Small intestine (tissue), 16 donors: ENCODE data around the gene ZNF766. TPM values are rescaled to one million over a fixed set of nuclear protein-coding genes. Genes with fewer than 3 reads are reported as not detected.

ENCODE experiments used
- DNase-seq, 2 donors: peaks; one replicate each; pipeline versions ENCODE4 v3.0.0 to v3.0.0-alpha.2; 2013
- FAIRE-seq: peaks from 2 replicates; lab custom pipeline; 2012; peaks lifted over from hg19 to GRCh38; lab: Jason Lieb, UNC
- H3K27ac ChIP-seq, 3 donors: one replicate each; pipeline ENCODE4 v1.5.1; 2013; ENCODE audit warnings: low read length in 2 of 3, mild to moderate bottlenecking in 2 of 3, control low read depth in 1 of 3, inconsistent platforms in 1 of 3, low read depth in 1 of 3, moderate library complexity in 1 of 3
- H3K27me3 ChIP-seq, 3 donors: one replicate each; pipeline ENCODE4 v1.6.1; 2013; ENCODE audit warnings: low read length in 3 of 3, inconsistent platforms in 1 of 3; ENCODE audit not compliant: control insufficient read depth in 3 of 3, insufficient read depth in 3 of 3
- H3K36me3 ChIP-seq, 3 donors: one replicate each; pipeline ENCODE4 v1.6.1; 2013; ENCODE audit warnings: low read length in 3 of 3, inconsistent platforms in 1 of 3, low read depth in 1 of 3, mild to moderate bottlenecking in 1 of 3, moderate library complexity in 1 of 3; ENCODE audit not compliant: control insufficient read depth in 3 of 3, insufficient read depth in 2 of 3
- H3K4me1 ChIP-seq, 3 donors: one replicate each; pipeline ENCODE4 v1.6.1; 2013; ENCODE audit warnings: low read length in 2 of 3, inconsistent platforms in 1 of 3, low read depth in 1 of 3, mild to moderate bottlenecking in 1 of 3, moderate library complexity in 1 of 3; ENCODE audit not compliant: control insufficient read depth in 3 of 3, insufficient read depth in 2 of 3
- H3K4me3 ChIP-seq, 3 donors: one replicate each; pipeline ENCODE4 v1.5.1; 2013; ENCODE audit warnings: low read length in 3 of 3, control low read depth in 1 of 3, inconsistent platforms in 1 of 3, low read depth in 1 of 3, mild to moderate bottlenecking in 1 of 3, moderate library complexity in 1 of 3
- H3K9me3 ChIP-seq, 2 donors: one replicate each; pipeline ENCODE4 v1.6.1; 2013; ENCODE audit warnings: low read depth in 1 of 2, low read length in 1 of 2; ENCODE audit not compliant: control insufficient read depth in 2 of 2, insufficient read depth in 1 of 2
- WGBS, 3 donors: extraction: QIAGEN DNeasy Blood & Tissue Kit; methylation state at CpG; one replicate each; pipeline ENCODE4 v1.1.7; 2013; 5-methylcytosine and 5-hydroxymethylcytosine counted together
- long read RNA-seq, 10 donors: transcript quantifications; one replicate each; lab custom pipeline, GENCODE V29; 2026
- polyA plus RNA-seq, 4 donors: library from polyadenylated mRNA; stranded (reverse) in 3 of 4; unstranded in 1 of 4; fragments of 200-250 nt in 3 of 4; fragments of 120-200 nt in 1 of 4; gene quantifications; one replicate each; pipeline versions ENCODE4 v1.2.1 to v1.2.3, GENCODE V29; 2013
- donor health status: healthy with polysubstance abuse.
- donor health status: control.
- donor health status: control.
- donor health status: Bipolar disorder and iron deficiency.
- donor health status: healthy.

ZNF766 gene
- polyA plus RNA-seq: 10 to 100 TPM in 1 of 4 donors, 1 to 10 TPM in 3; 1.8 to 13.3 (median 3.1) TPM
- long read RNA-seq, donor 1, full-length matches to known transcripts: 9 of 9 reads
- long read RNA-seq, donor 1, partial matches to known transcripts: 0 of 9 reads
- long read RNA-seq, donor 1, other reads (novel, unspliced or antisense): 0 of 9 reads
- long read RNA-seq, donor 2: 0 reads
- long read RNA-seq, donor 3, full-length matches to known transcripts: 1 of 1 reads
- long read RNA-seq, donor 3, partial matches to known transcripts: 0 of 1 reads
- long read RNA-seq, donor 3, other reads (novel, unspliced or antisense): 0 of 1 reads
- long read RNA-seq, donor 4: 0 reads
- long read RNA-seq, donor 5, full-length matches to known transcripts: 2 of 2 reads
- long read RNA-seq, donor 5, partial matches to known transcripts: 0 of 2 reads
- long read RNA-seq, donor 5, other reads (novel, unspliced or antisense): 0 of 2 reads
- long read RNA-seq, donor 6, full-length matches to known transcripts: 3 of 3 reads
- long read RNA-seq, donor 6, partial matches to known transcripts: 0 of 3 reads
- long read RNA-seq, donor 6, other reads (novel, unspliced or antisense): 0 of 3 reads
- long read RNA-seq, donor 7, full-length matches to known transcripts: 5 of 5 reads
- long read RNA-seq, donor 7, partial matches to known transcripts: 0 of 5 reads
- long read RNA-seq, donor 7, other reads (novel, unspliced or antisense): 0 of 5 reads
- long read RNA-seq, donor 8, full-length matches to known transcripts: 1 of 1 reads
- long read RNA-seq, donor 8, partial matches to known transcripts: 0 of 1 reads
- long read RNA-seq, donor 8, other reads (novel, unspliced or antisense): 0 of 1 reads
- long read RNA-seq, donor 9, full-length matches to known transcripts: 1 of 1 reads
- long read RNA-seq, donor 9, partial matches to known transcripts: 0 of 1 reads
- long read RNA-seq, donor 9, other reads (novel, unspliced or antisense): 0 of 1 reads
- long read RNA-seq, donor 10, full-length matches to known transcripts: 3 of 11 reads
- long read RNA-seq, donor 10, partial matches to known transcripts: 8 of 11 reads
- long read RNA-seq, donor 10, other reads (novel, unspliced or antisense): 0 of 11 reads

GRCh38 chr19:52269338-52270261, at the start of gene ZNF766:
Gene ZNF766, plus strand, starts transcription at chr19:52269587. Its CDS starts 27 bp downstream, at chr19:52269614.
- H3K4me3 ChIP-seq: peak within 1 kb of the TSS; percentile 88 to 100 (median 92)
- peak within 1 kb of the TSS; percentile 91 to 100 (median 100) for H3K27ac ChIP-seq
- H3K4me1 ChIP-seq: peaks cover 0 to 5% (median 0%) of the 10 kb centered on the region in 3 donors
- peak; percentile 95 to 98 for DNase-seq
- no peaks in the 10 kb centered on the region for H3K27me3 ChIP-seq
- peaks cover 0 to 29% of the 10 kb centered on the region in 2 donors for H3K9me3 ChIP-seq
- FAIRE-seq: no peak
- 0% methylated on average over 63 to 70 of the region's 70 CpGs for WGBS, 3 donors
- peaks cover 0 to 18% (median 0%) of the 10 kb centered on the region in 3 donors for H3K36me3 ChIP-seq

DNA sequence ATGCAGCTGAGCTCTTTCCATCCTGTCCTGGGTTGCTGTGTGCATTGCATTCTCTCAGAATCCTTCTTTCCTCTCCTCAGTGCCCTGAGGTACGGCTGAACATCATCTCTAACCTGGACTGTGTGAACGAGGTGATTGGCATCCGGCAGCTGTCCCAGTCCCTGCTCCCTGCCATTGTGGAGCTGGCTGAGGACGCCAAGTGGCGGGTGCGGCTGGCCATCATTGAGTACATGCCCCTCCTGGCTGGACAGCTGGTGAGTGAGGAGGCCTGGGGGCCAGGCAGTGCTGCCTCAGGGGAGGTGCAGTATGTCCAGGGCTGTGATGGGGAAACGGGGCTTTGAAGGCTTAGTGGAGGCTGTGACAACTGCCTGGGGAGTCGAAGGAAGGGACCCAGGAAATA, 49.8 kb upstream of the ZNF766 start:
- Histone ChIP-seq H3K27ac (no peak overlapping the region), H3K36me3 (peaks cover 34 to 74% (median 50%) of the 10 kb centered on the region in 3 donors), H3K4me3 (no peak overlapping the region), H3K4me1 (no peaks in the 10 kb centered on the region), H3K27me3 (no peaks in the 10 kb centered on the region), H3K9me3 (no peaks in the 10 kb centered on the region)
- 89 to 95% (median 90%) methylated on average over 8 of the region's 8 CpGs for WGBS, 3 donors
- no peak for DNase-seq
- no peak for FAIRE-seq

DNA sequence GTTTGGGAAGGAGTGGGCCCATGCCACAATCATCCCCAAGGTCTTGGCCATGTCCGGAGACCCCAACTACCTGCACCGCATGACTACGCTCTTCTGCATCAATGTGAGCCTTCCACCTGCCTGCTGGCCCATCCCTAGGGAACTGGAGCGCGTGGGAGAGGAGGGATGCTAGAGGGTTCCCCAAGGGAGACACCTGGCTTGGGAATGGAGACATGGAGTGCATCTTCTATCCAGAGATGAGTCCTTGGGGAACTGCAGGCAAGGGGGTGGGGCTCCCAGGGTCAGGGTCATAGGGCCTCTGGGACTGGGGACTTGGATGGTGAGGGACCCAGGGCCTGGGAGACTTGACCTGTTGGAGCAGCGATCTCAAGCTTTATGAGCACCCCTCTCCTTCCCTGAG, 48.4 kb upstream of the ZNF766 start:
- WGBS, 3 donors: 97 to 100% (median 98%) methylated on average over 6 of the region's 6 CpGs
- H3K27me3 ChIP-seq: no peaks in the 10 kb centered on the region
- FAIRE-seq: no peak
- no peaks in the 10 kb centered on the region for H3K4me1 ChIP-seq
- no peak overlapping the region for H3K4me3 ChIP-seq
- no peaks in the 10 kb centered on the region for H3K9me3 ChIP-seq
- no peak for DNase-seq
- peaks cover 34 to 72% (median 50%) of the 10 kb centered on the region in 3 donors for H3K36me3 ChIP-seq
- no peak overlapping the region for H3K27ac ChIP-seq

DNA sequence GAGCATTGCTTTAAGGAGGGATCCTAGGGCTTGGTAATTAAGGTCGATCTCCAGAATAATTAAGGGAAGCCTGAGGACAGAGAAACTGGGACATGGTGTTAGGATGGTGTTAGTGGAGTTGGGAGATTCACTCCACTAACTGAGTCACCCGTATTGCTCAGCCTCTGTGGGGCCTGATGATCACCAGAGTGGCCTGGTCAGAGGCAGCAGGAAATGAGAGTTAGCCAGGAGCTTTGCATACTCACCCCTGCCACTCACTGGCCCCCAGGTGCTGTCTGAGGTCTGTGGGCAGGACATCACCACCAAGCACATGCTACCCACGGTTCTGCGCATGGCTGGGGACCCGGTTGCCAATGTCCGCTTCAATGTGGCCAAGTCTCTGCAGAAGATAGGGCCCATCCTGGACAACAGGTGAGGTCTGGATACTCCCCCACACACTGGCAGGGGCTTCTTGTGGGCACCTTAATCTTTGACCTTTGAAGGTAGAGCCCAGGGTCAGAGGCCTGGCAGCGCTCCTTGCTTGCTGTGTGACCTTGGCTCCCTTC, 47.5 kb upstream of the ZNF766 start:
- H3K27ac ChIP-seq: no peak overlapping the region
- no peaks in the 10 kb centered on the region for H3K4me1 ChIP-seq
- peaks cover 42 to 72% (median 56%) of the 10 kb centered on the region in 3 donors for H3K36me3 ChIP-seq
- FAIRE-seq (no peak), DNase-seq (no peak)
- H3K9me3 ChIP-seq: no peaks in the 10 kb centered on the region
- no peak overlapping the region for H3K4me3 ChIP-seq
- 90 to 95% (median 94%) methylated on average over 7 of the region's 7 CpGs for WGBS, 3 donors
- no peaks in the 10 kb centered on the region for H3K27me3 ChIP-seq

GRCh38 chr19:52224211-52224610, 45.2 kb upstream of the ZNF766 start:
- FAIRE-seq: no peak
- H3K27me3 ChIP-seq: no peaks in the 10 kb centered on the region
- H3K36me3 ChIP-seq: peaks cover 28 to 71% (median 51%) of the 10 kb centered on the region in 3 donors
- no peak overlapping the region for H3K27ac ChIP-seq
- no peak overlapping the region for H3K4me3 ChIP-seq
- no peak for DNase-seq
- 90 to 93% (median 91%) methylated on average over 5 of the region's 5 CpGs for WGBS, 3 donors
- H3K9me3 ChIP-seq: no peaks in the 10 kb centered on the region
- no peaks in the 10 kb centered on the region for H3K4me1 ChIP-seq

DNA sequence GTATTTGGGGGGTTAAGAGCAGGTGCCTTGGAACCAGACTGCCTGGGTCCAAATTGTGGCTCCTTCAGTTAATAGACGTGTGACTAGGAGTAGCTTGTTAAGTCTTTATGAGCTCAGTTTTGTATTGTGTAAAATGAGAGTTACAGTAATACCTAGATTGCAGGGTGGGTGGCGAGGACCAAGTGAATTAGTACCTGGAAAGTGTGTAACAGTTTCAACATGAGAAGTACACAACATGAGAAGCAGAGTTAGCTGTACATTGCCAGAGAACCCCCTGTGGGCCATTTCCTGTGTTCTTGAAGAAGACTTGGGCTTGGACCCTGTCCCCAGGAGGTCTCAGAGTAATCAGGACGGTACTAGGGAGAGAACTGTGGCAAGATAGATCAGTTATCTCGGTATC, 42.7 kb upstream of the ZNF766 start:
- Histone ChIP-seq H3K27me3 (no peaks in the 10 kb centered on the region), H3K27ac (no peak overlapping the region), H3K9me3 (no peaks in the 10 kb centered on the region), H3K4me3 (no peak overlapping the region), H3K36me3 (peaks cover 19 to 57% (median 32%) of the 10 kb centered on the region in 3 donors), H3K4me1 (no peaks in the 10 kb centered on the region)
- no peak for DNase-seq
- 76 to 86% (median 85%) methylated on average over 4 of the region's 4 CpGs for WGBS, 3 donors
- no peak for FAIRE-seq

- H3K4me3 ChIP-seq: no peak overlapping the region
- H3K36me3 ChIP-seq: peaks cover 19 to 51% (median 26%) of the 10 kb centered on the region in 3 donors
- WGBS, 3 donors: 75 to 84% (median 81%) methylated on average over 10 of the region's 10 CpGs
- no peaks in the 10 kb centered on the region for H3K27me3 ChIP-seq
- H3K4me1 ChIP-seq: no peaks in the 10 kb centered on the region
- no peaks in the 10 kb centered on the region for H3K9me3 ChIP-seq
- FAIRE-seq (no peak), DNase-seq (no peak)
- no peak overlapping the region for H3K27ac ChIP-seq
Observed at GRCh38 chr19:52227196-52227940, 42.0 kb upstream of the ZNF766 start.
